OCI-LY7 (cell line): Measurements from ENCODE around the gene HNRNPU. TPM values are rescaled to one million over a fixed set of nuclear protein-coding genes. Genes with fewer than 3 reads are reported as not detected.
A peak's percentile ranks its signal among the peaks of the same experiment; 100 is the strongest.
"Not testable (repeated sequence)": the region's sequence is repeated elsewhere in the genome, so short reads cannot be mapped to it uniquely, and the experiment has no call there.

ENCODE experiments used
- BruUV-seq: library from RNA; stranded (reverse); fragments of 400-500 nt; replicated peaks from 2 replicates; lab custom pipeline; 2021; lab: Mats Ljungman, UMichigan
- CTCF ChIA-PET: fragments of 300-600 bp; sonication (Branson Sonifier 250); formaldehyde crosslinking; loops from one replicate; lab custom pipeline; 2022; ENCODE audit warnings: antibody characterized with exemption; ENCODE audit not compliant: unreplicated experiment; lab: Charles Lee
- POLR2A ChIA-PET: fragments of 300-600 bp; sonication (Branson Sonifier 250); formaldehyde crosslinking; loops from one replicate; lab custom pipeline; 2022; ENCODE audit warnings: antibody characterized with exemption; lab: Charles Lee
- DNase-seq: peaks from one replicate; pipeline ENCODE4 v3.0.0-alpha.2; 2015; ENCODE audit warnings: low spot score
- H2AFZ ChIP-seq: fragments of 200-600 bp; sonication (generic), shearing (Covaris generic); 2 replicates; pipeline ENCODE4 v1.6.1; 2014; ENCODE audit warnings: mild to moderate bottlenecking, antibody characterized with exemption, low read length, moderate library complexity
- H3K27ac ChIP-seq: fragments of 200-600 bp; sonication (generic); 2 replicates; pipeline ENCODE4 v1.5.1; 2014; ENCODE audit warnings: mixed run types, low read depth, mild to moderate bottlenecking, moderate library complexity, low read length, inconsistent platforms; ENCODE audit not compliant: poor library complexity, severe bottlenecking
- H3K36me3 ChIP-seq: fragments of 200-600 bp; sonication (generic); 2 replicates; pipeline ENCODE4 v1.6.1; 2014; ENCODE audit warnings: mild to moderate bottlenecking, antibody characterized with exemption, low read length, moderate library complexity, mixed read lengths; ENCODE audit not compliant: insufficient read depth
- H3K4me1 ChIP-seq: fragments of 200-600 bp; sonication (generic); 2 replicates; pipeline ENCODE4 v1.5.1; 2014; ENCODE audit warnings: mild to moderate bottlenecking, low read length; ENCODE audit not compliant: insufficient read depth, poor library complexity, severe bottlenecking
- H3K4me2 ChIP-seq: fragments of 200-600 bp; sonication (generic); 2 replicates; pipeline ENCODE4 v1.6.1; 2014; ENCODE audit warnings: mild to moderate bottlenecking, low read length
- H3K4me3 ChIP-seq: fragments of 200-600 bp; sonication (generic); 2 replicates; pipeline ENCODE4 v1.5.1; 2014; ENCODE audit warnings: mild to moderate bottlenecking, low read depth, low read length; ENCODE audit not compliant: poor library complexity, severe bottlenecking
- H3K79me2 ChIP-seq: fragments of 200-600 bp; sonication (generic); 2 replicates; pipeline ENCODE4 v1.6.1; 2016; ENCODE audit warnings: low read depth, mild to moderate bottlenecking, low read length, moderate library complexity, mixed read lengths; ENCODE audit not compliant: insufficient read depth
- H3K9me2 ChIP-seq: fragments of 200-600 bp; sonication (generic); 2 replicates; pipeline ENCODE4 v1.6.1; 2016; ENCODE audit warnings: mild to moderate bottlenecking, low read length, mixed read lengths; ENCODE audit not compliant: insufficient read depth
- H3K9me3 ChIP-seq: fragments of 200-600 bp; sonication (generic); 2 replicates; pipeline ENCODE4 v1.6.1; 2014; ENCODE audit warnings: mild to moderate bottlenecking, mixed run types, low read length, mixed read lengths
- H4K20me1 ChIP-seq: fragments of 200-600 bp; sonication (generic); 2 replicates; pipeline ENCODE4 v1.6.1; 2014; ENCODE audit warnings: mild to moderate bottlenecking, antibody characterized with exemption, low read length, moderate library complexity, mixed read lengths; ENCODE audit not compliant: insufficient read depth
- CTCF ChIP-seq: fragments of 200-600 bp; sonication (generic); conservative IDR thresholded peaks from 2 replicates; pipeline ENCODE4 v1.5.1; 2014; ENCODE audit warnings: mild to moderate bottlenecking, antibody characterized with exemption, low read length, moderate library complexity, mixed read lengths
- EZH2phosphoT487 ChIP-seq: fragments of 200-600 bp; sonication (generic); IDR thresholded peaks from 2 replicates; pipeline ENCODE4 v1.6.1; 2018; ENCODE audit warnings: low read depth, borderline replicate concordance, mild to moderate bottlenecking, mixed run types, antibody characterized with exemption, low read length, moderate library complexity, mixed read lengths
- intact Hi-C: fragments of 100-400 bp; cut with micrococcal nuclease; formaldehyde crosslinking; loops from one replicate; pipeline ENCODE4 v1.10.0; 2022; ENCODE audit not compliant: unreplicated experiment
- total RNA-seq, 2 experiments: library from RNA; depleted of rRNA in 1 of 2; stranded (reverse); fragments of >200 nt in 1 of 2; shearing (Covaris generic) in 1 of 2; gene quantifications; 2 replicates each; pipeline ENCODE4 v1.2.3, GENCODE V29; 2014 to 2022

The HNRNPU gene
- total RNA-seq, 2 experiments from 2014 or later = 426 to 650 TPM

- CTCF ChIA-PET = interaction anchor here (0.5 to 2.0 kb wide), 3 partner anchors 33 to 217 kb away, joined by 3 to 7 read pairs (median 4); no protein-coding TSS in a partner anchor
- Histone ChIP-seq H3K27ac (peak overlapping the region; percentile 94), H3K36me3 (peaks cover 40% of the 10 kb centered on the region), H3K79me2 (peaks cover 41% of the 10 kb centered on the region), H2AFZ (peak overlapping the region; percentile 82), H3K9me2 (no peaks in the 10 kb centered on the region), H3K9me3 (no peaks in the 10 kb centered on the region), H3K4me3 (peak overlapping the region; percentile 88), H4K20me1 (peaks cover 9% of the 10 kb centered on the region; the same call in 1 of the 2 replicates), H3K4me1 (peaks cover 71% of the 10 kb centered on the region), H3K4me2 (peak overlapping the region; percentile 83)
- BruUV-seq = TSS peak; percentile 49
- POLR2A ChIA-PET = interaction anchor here (0.7 to 5.8 kb wide), 11 partner anchors 13 to 388 kb away, joined by 3 to 83 read pairs (median 6); partner anchors contain the start of gene HNRNPU
- intact Hi-C loops = loop anchor here (1.0 to 10.0 kb wide), 8 partner anchors 29 to 970 kb away; no protein-coding TSS in a partner anchor
- DNase-seq = peak; percentile 93
- TF ChIP-seq EZH2phosphoT487 (no peak), CTCF (no peak)
Observed at GRCh38 chr1:244834543-244835275, 29.6 kb downstream of the HNRNPU start.

GRCh38 chr1:244833734-244834542, 30.4 kb downstream of the HNRNPU start:
- Histone ChIP-seq H3K4me1 (peaks cover 63% of the 10 kb centered on the region), H3K4me3 (peak overlapping the region; percentile 88), H3K9me3 (no peaks in the 10 kb centered on the region), H3K4me2 (peak overlapping the region; percentile 83), H4K20me1 (peaks cover 9% of the 10 kb centered on the region; the same call in 1 of the 2 replicates), H3K9me2 (no peaks in the 10 kb centered on the region), H2AFZ (peak overlapping the region; percentile 82), H3K36me3 (peaks cover 32% of the 10 kb centered on the region), H3K79me2 (peaks cover 34% of the 10 kb centered on the region), H3K27ac (peak overlapping the region; percentile 94)
- ChIA-PET POLR2A (interaction anchor here (1.0 to 5.8 kb wide), 9 partner anchors 14 to 208 kb away, joined by 3 to 83 read pairs (median 6); partner anchors contain the start of gene HNRNPU), CTCF (interaction anchor here (0.5 to 2.0 kb wide), 2 partner anchors 32 to 127 kb away, joined by 4 to 7 read pairs; no protein-coding TSS in a partner anchor)
- TF ChIP-seq EZH2phosphoT487 (no peak), CTCF (peak; percentile 54)
- no TSS peak for BruUV-seq
- peak; percentile 81 for DNase-seq
- intact Hi-C loops = loop anchor here (1.0 to 10.0 kb wide), 3 partner anchors 182 to 971 kb away; no protein-coding TSS in a partner anchor

GRCh38 chr1:244833260-244833659, 31.1 kb downstream of the HNRNPU start:
- not testable (repeated sequence) for H4K20me1 ChIP-seq, DNase-seq, H3K9me2 ChIP-seq, BruUV-seq, H3K9me3 ChIP-seq
- Histone ChIP-seq H3K4me1 (peaks cover 56% of the 10 kb centered on the region), H3K4me3 (peak overlapping the region; percentile 88), H3K4me2 (peak overlapping the region; percentile 83), H3K36me3 (peaks cover 25% of the 10 kb centered on the region; the same call in 1 of the 2 replicates), H2AFZ (peak overlapping the region; percentile 82), H3K27ac (peak overlapping the region; percentile 94), H3K79me2 (peaks cover 27% of the 10 kb centered on the region)
- CTCF ChIA-PET = interaction anchor here (2.0 kb wide), 1 partner anchor 32 kb away, joined by 7 read pairs; no protein-coding TSS in a partner anchor
- POLR2A ChIA-PET = interaction anchor here (1.3 to 5.8 kb wide), 6 partner anchors 15 to 209 kb away, joined by 3 to 83 read pairs (median 6); partner anchors contain the start of gene HNRNPU
- intact Hi-C loops = loop anchor here (10.0 kb wide), 1 partner anchor 972 kb away; no protein-coding TSS in a partner anchor
